ENCODE data around the gene AGL.
"Not testable (repeated sequence)": the region's sequence is repeated elsewhere in the genome, so short reads cannot be mapped to it uniquely, and the experiment has no call there.

AGL gene

DNA sequence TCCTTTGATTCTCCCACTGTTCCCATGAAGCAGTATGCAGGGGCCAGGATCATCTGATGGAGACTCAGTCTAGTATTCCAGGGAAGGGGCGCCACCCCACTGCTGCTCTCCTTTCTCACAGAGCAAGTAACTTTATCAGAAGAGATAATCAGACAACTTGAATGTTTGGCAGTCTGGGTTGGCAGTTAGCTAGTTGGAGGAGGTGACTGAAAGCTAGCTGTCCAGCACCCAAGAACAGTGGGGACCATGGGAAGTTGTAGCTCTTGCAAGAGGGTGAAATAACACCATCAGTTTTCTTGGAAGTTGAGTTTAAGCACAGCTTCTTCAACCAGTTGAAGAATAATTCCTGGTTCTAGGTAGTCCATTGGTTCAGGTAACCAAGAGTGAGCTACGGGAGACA, 22.2 kb upstream of the AGL start:
- TF ChIP-seq, protein P1, sequence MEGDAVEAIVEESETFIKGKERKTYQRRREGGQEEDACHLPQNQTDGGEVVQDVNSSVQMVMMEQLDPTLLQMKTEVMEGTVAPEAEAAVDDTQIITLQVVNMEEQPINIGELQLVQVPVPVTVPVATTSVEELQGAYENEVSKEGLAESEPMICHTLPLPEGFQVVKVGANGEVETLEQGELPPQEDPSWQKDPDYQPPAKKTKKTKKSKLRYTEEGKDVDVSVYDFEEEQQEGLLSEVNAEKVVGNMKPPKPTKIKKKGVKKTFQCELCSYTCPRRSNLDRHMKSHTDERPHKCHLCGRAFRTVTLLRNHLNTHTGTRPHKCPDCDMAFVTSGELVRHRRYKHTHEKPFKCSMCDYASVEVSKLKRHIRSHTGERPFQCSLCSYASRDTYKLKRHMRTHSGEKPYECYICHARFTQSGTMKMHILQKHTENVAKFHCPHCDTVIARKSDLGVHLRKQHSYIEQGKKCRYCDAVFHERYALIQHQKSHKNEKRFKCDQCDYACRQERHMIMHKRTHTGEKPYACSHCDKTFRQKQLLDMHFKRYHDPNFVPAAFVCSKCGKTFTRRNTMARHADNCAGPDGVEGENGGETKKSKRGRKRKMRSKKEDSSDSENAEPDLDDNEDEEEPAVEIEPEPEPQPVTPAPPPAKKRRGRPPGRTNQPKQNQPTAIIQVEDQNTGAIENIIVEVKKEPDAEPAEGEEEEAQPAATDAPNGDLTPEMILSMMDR (IDR thresholded peaks at IDR 0.05; ENCODE audit: low read depth, low read length) = no peak
- TF ChIP-seq EZH2phosphoT487 (IDR thresholded peaks at IDR 0.05; ENCODE audit: low read depth) = no peak
- Histone ChIP-seq H3K36me3 (replicated peaks; ENCODE audit: low read depth, low read length) (no peaks in the 10 kb centered on the region), H3K4me1 (ENCODE audit: low read length) (no peaks in the 10 kb centered on the region), H3K4me3 (ENCODE audit: low read length) (no peak overlapping the region), H2AFZ (ENCODE audit: low read depth, low read length) (no peak overlapping the region), H3K9me3 (ENCODE audit: insufficient read depth, low read length) (no peaks in the 10 kb centered on the region), H3K27ac (ENCODE audit: low read length) (no peak overlapping the region), H3K79me2 (ENCODE audit: low read length) (no peaks in the 10 kb centered on the region), H3K4me2 (ENCODE audit: low read length) (no peak overlapping the region), H4K20me1 (ENCODE audit: insufficient read depth, low read length) (no peaks in the 10 kb centered on the region), H3K9ac (ENCODE audit: low read length) (no peak overlapping the region), H3K27me3 (ENCODE audit: low read depth, low read length) (no peaks in the 10 kb centered on the region)

DNA sequence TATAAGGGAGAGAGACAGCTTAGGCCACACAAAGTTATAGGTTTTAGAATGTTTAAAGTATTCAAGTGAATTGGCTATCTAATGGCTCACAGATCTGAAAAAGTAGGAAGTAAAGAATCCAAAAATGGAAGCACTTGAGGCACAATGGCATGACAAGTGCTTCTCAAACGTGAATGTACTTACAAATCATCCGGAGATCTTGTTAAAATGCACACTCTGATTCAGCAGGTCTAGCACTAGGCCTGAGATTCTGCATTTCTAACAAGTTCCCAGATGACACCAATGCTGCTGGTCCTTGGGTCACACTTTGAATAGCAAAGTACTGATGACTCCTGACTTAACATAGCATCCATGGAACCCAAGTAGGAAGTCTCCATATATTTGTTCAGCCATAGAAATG, 20.9 kb upstream of the AGL start:
- H3K36me3 ChIP-seq (replicated peaks; ENCODE audit: low read depth, low read length) = no peaks in the 10 kb centered on the region
- no peak overlapping the region for H3K4me2 ChIP-seq (ENCODE audit: low read length)
- no peak overlapping the region for H3K4me3 ChIP-seq (ENCODE audit: low read length)
- H2AFZ ChIP-seq (ENCODE audit: low read depth, low read length) = no peak overlapping the region
- H3K9me3 ChIP-seq (ENCODE audit: insufficient read depth, low read length) = no peaks in the 10 kb centered on the region
- TF ChIP-seq EZH2phosphoT487 (IDR thresholded peaks at IDR 0.05; ENCODE audit: low read depth) = no peak
- TF ChIP-seq, protein P1 (IDR thresholded peaks at IDR 0.05; ENCODE audit: low read depth, low read length) = no peak
- H3K27ac ChIP-seq (ENCODE audit: low read length) = no peak overlapping the region
- H3K79me2 ChIP-seq (ENCODE audit: low read length) = no peaks in the 10 kb centered on the region
- no peaks in the 10 kb centered on the region for H3K4me1 ChIP-seq (ENCODE audit: low read length)
- H3K9ac ChIP-seq (ENCODE audit: low read length) = no peak overlapping the region
- no peaks in the 10 kb centered on the region for H4K20me1 ChIP-seq (ENCODE audit: insufficient read depth, low read length)
- H3K27me3 ChIP-seq (ENCODE audit: low read depth, low read length) = no peaks in the 10 kb centered on the region

DNA sequence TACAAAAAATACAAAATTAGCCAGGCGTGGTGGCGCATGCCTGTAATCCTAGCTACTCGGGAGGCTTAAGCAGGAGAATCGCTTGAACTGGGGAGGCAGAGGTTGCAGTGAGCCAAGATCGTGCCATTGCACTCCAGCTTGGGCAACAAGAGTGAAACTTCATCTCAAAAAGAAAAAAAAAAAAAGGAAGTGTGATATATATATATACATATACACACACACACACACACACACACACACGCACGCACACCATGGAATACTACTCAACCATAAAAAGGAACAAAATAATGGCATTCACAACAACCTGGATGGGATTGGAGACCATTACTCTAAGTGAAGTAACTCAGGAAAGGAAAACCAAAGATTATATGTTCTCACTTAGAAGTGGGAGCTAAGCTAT, 16.2 kb upstream of the AGL start:
- not testable (repeated sequence) for H2AFZ ChIP-seq (ENCODE audit: low read depth, low read length); H3K27ac ChIP-seq (ENCODE audit: low read length); H3K4me1 ChIP-seq (ENCODE audit: low read length); H3K9me3 ChIP-seq (ENCODE audit: insufficient read depth, low read length); H3K27me3 ChIP-seq (ENCODE audit: low read depth, low read length); H4K20me1 ChIP-seq (ENCODE audit: insufficient read depth, low read length); H3K4me2 ChIP-seq (ENCODE audit: low read length); H3K36me3 ChIP-seq (replicated peaks; ENCODE audit: low read depth, low read length); H3K9ac ChIP-seq (ENCODE audit: low read length); H3K79me2 ChIP-seq (ENCODE audit: low read length); H3K4me3 ChIP-seq (ENCODE audit: low read length)

DNA sequence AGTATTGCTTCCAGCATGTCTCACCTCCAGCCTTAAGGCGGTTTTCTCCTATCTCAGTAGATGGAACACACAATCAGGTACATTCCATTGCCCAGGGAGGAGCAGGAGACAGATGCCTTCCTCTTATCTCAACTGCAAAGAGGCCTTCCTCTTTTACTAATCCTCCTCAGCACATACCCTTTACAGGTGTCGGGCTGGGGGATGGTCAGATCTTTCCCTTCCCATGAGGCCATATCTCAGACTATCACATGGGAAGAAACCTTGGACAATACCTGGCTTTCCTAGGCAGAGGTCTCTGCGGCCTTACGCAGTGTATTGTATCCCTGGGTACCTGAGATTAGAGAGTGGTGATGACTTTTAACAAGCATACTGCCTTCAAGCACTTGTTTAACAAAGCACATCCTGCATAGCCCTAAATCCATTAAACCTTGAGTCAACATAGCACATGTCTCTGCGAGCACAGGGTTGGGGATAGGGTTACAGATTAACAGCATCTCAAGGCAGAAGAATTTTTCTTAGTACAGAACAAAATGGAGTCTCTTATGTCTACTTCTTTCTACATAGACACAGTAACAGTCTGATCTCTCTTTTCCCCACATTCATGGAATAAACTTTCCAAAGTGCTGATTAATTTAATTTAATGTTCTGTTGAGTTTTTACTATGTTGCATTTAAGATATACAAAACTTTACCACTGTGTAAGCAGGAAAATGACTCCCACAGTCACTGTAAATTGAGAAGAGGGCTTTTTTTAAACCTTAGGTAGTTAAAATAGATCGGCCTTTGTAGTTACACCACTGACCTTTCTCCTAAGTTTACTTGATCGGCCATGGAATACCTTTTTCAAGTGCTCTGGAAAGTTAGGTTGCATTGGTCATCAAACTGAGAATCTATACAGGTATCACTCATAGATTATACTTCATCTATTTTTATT, 13.7 kb upstream of the AGL start:
- H4K20me1 ChIP-seq (ENCODE audit: insufficient read depth, low read length); H2AFZ ChIP-seq (ENCODE audit: low read depth, low read length); H3K4me2 ChIP-seq (ENCODE audit: low read length); H3K27me3 ChIP-seq (ENCODE audit: low read depth, low read length); H3K4me1 ChIP-seq (ENCODE audit: low read length); H3K9me3 ChIP-seq (ENCODE audit: insufficient read depth, low read length); H3K27ac ChIP-seq (ENCODE audit: low read length); H3K36me3 ChIP-seq (replicated peaks; ENCODE audit: low read depth, low read length); H3K79me2 ChIP-seq (ENCODE audit: low read length); H3K4me3 ChIP-seq (ENCODE audit: low read length); H3K9ac ChIP-seq (ENCODE audit: low read length): not testable (repeated sequence)

DNA sequence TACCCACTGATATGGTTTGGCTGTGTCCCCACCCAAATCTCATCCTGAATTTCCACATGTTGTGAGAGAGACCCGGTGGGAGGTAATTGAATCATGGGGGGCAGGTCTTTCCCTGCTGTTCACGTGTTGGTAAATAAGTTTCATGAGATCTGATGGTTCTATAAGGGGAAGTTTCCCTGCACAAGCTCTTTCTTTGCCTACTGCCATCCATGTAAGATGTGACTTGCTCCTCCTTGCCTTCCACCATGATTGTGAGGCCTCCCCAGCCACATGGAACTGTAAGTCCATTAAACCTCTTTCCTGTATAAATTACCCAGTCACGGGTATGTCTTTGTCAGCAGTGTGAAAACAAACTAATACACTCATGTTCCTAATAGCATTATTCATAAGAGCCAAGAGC, 9.8 kb upstream of the AGL start:
- H3K36me3 ChIP-seq (replicated peaks; ENCODE audit: low read depth, low read length); H2AFZ ChIP-seq (ENCODE audit: low read depth, low read length); H3K4me3 ChIP-seq (ENCODE audit: low read length); H4K20me1 ChIP-seq (ENCODE audit: insufficient read depth, low read length); H3K9me3 ChIP-seq (ENCODE audit: insufficient read depth, low read length); H3K27ac ChIP-seq (ENCODE audit: low read length); H3K79me2 ChIP-seq (ENCODE audit: low read length); H3K4me1 ChIP-seq (ENCODE audit: low read length); H3K9ac ChIP-seq (ENCODE audit: low read length); H3K4me2 ChIP-seq (ENCODE audit: low read length); H3K27me3 ChIP-seq (ENCODE audit: low read depth, low read length): not testable (repeated sequence)

All from OCI-LY3 (cell line).